Measurements from ENCODE around the gene COL10A1. TPM values are rescaled to one million over a fixed set of nuclear protein-coding genes. Genes with fewer than 3 reads are reported as not detected.

The COL10A1 gene
- total RNA-seq, 1 experiment from 2014 or later = 0.06 TPM

DNA sequence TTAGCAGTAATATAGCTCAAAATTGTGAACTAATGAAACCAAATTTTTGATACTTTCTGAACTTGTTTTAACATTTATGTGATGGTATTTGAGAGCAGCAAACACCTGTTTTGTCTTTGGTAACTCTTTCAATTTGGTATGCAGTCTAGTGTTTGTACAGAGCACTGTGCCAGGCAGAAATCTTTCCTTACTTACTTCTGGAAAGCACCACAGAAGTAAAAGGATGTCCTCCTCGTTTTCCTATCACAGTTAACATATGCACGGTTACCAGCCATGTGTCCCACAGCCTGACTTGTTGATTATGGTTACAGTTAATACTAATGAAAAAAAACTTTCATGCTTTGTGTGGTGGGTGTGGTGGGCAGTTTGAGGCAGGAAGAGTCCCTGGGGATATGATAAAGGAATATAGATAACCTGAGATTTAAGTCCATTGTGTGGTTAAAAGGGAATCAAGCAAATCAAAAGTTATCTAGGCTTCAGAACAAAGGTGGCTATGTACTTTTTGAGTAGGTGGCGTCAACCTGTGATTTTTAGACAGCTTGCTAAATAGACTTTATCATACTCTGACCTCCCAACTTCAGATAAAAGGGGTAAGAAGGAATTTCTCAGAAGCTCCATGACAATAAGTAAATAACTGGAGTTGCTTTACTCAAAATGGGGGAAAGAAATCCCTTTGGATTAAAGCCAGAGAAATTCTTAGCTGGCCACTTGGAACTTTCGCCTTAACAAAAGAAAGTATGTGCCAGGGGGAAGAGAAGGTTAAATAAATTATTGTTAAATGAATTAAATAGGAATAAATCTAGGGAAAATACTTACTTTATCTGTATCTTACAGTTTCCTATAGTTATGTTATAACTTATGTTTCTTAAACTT is 20.1 kb upstream of the COL10A1 start:
- H3K27ac ChIP-seq = peak overlapping the region; percentile 81
- no peaks in the 10 kb centered on the region for H3K9me3 ChIP-seq (replicated peaks)
- peak in 1 of 2 experiments; percentile 48 for DNase-seq
- H3K36me3 ChIP-seq = no peaks in the 10 kb centered on the region
- H3K27me3 ChIP-seq = no peaks in the 10 kb centered on the region
- H3K4me3 ChIP-seq = no peak overlapping the region
- peaks cover 24% of the 10 kb centered on the region for H3K4me1 ChIP-seq

DNA sequence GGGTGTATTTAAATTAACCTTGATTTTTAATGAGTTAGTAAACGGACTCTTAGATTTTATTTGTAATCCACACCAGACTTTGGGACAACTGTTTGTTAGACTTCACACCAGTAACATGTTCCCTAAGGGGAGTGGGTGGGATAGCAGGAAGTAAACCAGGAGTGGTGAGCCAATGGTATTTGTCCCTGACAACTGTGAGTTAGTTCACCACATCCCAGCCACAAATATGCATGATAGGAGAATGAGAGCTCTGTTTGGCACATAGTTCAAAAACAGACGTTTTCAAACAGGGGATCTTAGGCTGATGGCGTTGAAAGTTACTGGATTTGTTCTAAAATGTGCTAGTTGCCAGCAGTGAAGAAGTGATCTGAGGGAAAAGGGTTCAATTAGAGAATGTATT is 18.7 kb upstream of the COL10A1 start:
- peak overlapping the region; percentile 81 for H3K27ac ChIP-seq
- H3K36me3 ChIP-seq = no peaks in the 10 kb centered on the region
- H3K4me1 ChIP-seq = peaks cover 24% of the 10 kb centered on the region
- H3K4me3 ChIP-seq = peak overlapping the region; percentile 28
- no peaks in the 10 kb centered on the region for H3K9me3 ChIP-seq (replicated peaks)
- H3K27me3 ChIP-seq = no peaks in the 10 kb centered on the region
- peak; percentile 84 to 93 for DNase-seq

GRCh38 chr6:116139917-116140316 is 14.0 kb upstream of the COL10A1 start:
- Histone ChIP-seq H3K27ac (no peak overlapping the region), H3K4me1 (peaks cover 7% of the 10 kb centered on the region; the same call in 1 of the 2 replicates), H3K36me3 (no peaks in the 10 kb centered on the region), H3K27me3 (no peaks in the 10 kb centered on the region), H3K4me3 (no peak overlapping the region), H3K9me3 (replicated peaks) (no peaks in the 10 kb centered on the region)
- no peak for DNase-seq

DNA sequence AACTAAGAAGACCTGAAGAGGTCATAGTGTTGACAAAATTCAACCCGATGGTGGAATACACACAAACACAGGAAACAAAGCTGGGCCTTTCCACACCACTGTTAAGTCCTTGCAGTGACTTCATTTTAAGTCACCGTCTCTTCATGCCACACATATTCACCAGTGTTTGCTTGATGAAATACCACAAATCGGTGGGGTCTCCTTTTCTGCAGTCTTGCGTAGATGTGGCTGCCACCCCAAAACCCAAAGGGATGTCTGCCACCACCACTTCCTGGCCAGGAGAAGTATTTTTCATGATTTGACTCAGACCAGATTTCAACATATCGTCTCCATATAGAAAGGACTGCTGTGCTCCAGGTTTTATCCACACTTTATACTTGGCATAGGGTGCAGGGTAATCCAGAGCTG is 11.0 kb upstream of the COL10A1 start:
- Histone ChIP-seq H3K36me3 (0 out of 2 replicates have a peak, but pooled peaks cover 3% of the 10 kb centered on the region), H3K27me3 (no peaks in the 10 kb centered on the region), H3K4me3 (no peak overlapping the region), H3K4me1 (no peaks in the 10 kb centered on the region), H3K27ac (no peak overlapping the region), H3K9me3 (replicated peaks) (no peaks in the 10 kb centered on the region)
- no peak for DNase-seq

- DNase-seq = no peak
- no peaks in the 10 kb centered on the region for H3K4me1 ChIP-seq
- H3K36me3 ChIP-seq = 0 out of 2 replicates have a peak, but pooled peaks cover 3% of the 10 kb centered on the region
- no peaks in the 10 kb centered on the region for H3K27me3 ChIP-seq
- no peaks in the 10 kb centered on the region for H3K9me3 ChIP-seq (replicated peaks)
- H3K27ac ChIP-seq = no peak overlapping the region
- no peak overlapping the region for H3K4me3 ChIP-seq
Observed at GRCh38 chr6:116136373-116136772, 10.4 kb upstream of the COL10A1 start.

DNA sequence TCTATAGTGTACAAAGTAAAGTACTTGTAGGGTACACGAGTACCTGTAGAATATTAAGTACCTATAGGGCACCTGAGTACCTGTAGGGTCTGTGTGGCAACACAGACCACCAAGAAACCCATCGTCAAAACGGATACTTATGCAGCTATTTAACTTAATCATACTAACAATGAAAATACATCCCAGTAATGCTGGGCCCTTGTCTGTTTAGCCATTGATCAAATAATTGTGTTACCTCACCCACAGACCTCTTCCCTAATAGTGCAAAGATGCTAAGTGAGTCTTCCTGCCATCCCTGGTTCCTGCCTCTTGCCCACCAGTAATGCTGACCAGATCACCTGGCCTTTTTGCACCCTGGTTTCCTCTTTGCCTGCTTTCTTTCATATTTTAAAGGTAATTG is 7.5 kb upstream of the COL10A1 start:
- Histone ChIP-seq H3K4me3 (no peak overlapping the region), H3K27ac (no peak overlapping the region), H3K27me3 (no peaks in the 10 kb centered on the region), H3K4me1 (no peaks in the 10 kb centered on the region), H3K9me3 (replicated peaks) (no peaks in the 10 kb centered on the region), H3K36me3 (0 out of 2 replicates have a peak, but pooled peaks cover 3% of the 10 kb centered on the region)
- no peak for DNase-seq

DNA sequence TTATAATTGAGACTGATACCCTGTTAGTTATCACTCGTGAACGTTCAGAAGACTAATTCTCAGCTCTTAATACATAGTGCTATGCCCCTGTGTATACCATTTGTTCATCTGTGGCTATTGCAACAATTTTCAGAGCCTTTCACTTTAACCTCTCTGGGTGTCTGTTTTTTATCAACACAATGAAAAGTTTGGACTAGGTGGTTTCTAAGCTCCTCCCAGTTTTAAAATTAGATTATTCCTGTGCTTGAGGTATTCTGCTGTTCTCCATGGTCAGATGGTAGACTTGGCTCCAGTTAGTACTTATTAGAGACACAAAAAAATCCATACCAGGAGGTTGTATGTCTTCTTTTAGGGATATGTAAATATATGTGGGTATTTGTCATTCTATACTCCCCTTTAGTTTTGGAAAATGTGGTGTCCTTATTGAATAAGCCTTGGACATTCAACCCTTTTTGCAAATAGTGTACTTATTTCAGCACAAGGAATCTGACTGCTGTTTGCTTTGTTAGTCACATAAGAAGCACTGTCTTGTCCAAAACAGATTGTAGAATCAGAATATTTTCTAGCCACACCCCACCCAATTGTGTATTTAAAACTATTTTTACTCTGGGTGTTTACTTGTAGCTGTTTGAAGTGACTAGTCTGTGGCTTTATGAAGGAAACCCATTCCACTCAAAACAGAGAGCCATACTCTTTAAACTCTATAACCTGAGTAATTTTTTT is 2.0 kb upstream of the COL10A1 start:
- Histone ChIP-seq H3K36me3 (no peaks in the 10 kb centered on the region), H3K4me1 (no peaks in the 10 kb centered on the region; the same call in 1 of the 2 replicates), H3K9me3 (replicated peaks) (no peaks in the 10 kb centered on the region), H3K27ac (no peak overlapping the region), H3K4me3 (no peak overlapping the region), H3K27me3 (no peaks in the 10 kb centered on the region)
- DNase-seq = no peak

DNA sequence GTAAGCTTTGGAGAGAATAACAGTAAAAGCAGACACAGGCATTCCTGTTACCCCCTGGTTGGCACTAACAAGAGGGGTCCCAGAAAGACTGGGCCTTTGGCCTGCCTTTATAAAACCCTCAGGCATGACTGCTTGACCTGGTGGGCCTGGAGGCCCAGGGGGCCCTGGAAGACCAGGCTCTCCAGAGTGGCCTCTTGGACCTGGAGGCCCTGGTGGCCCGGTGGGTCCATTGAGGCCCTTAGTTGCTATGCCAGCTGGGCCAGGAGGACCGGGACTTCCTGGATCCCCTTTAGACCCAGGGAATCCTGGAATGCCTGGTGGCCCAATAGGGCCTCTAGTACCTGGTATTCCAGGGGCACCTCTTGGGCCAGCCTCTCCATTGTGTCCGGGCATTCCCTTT is 5.5 kb downstream of the COL10A1 start:
- Histone ChIP-seq H3K4me1 (peaks cover 11% of the 10 kb centered on the region), H3K36me3 (peaks cover 15% of the 10 kb centered on the region), H3K4me3 (no peak overlapping the region), H3K9me3 (replicated peaks) (no peaks in the 10 kb centered on the region), H3K27me3 (no peaks in the 10 kb centered on the region), H3K27ac (no peak overlapping the region)
- DNase-seq = no peak

GRCh38 chr6:116118608-116119007 is 7.3 kb downstream of the COL10A1 start:
- no peak overlapping the region; the same call in 1 of the 2 replicates for H3K27ac ChIP-seq
- peak; percentile 20 to 27 for DNase-seq
- H3K4me3 ChIP-seq = no peak overlapping the region
- no peaks in the 10 kb centered on the region for H3K27me3 ChIP-seq
- peaks cover 11% of the 10 kb centered on the region for H3K4me1 ChIP-seq
- no peaks in the 10 kb centered on the region for H3K9me3 ChIP-seq (replicated peaks)
- peaks cover 21% of the 10 kb centered on the region for H3K36me3 ChIP-seq

GRCh38 chr6:116115781-116116180 is 10.2 kb downstream of the COL10A1 start:
- peak in 1 of 2 experiments; percentile 16 for DNase-seq
- no peak overlapping the region for H3K27ac ChIP-seq
- no peak overlapping the region for H3K4me3 ChIP-seq
- H3K27me3 ChIP-seq = no peaks in the 10 kb centered on the region
- peaks cover 38% of the 10 kb centered on the region for H3K36me3 ChIP-seq
- H3K4me1 ChIP-seq = peaks cover 11% of the 10 kb centered on the region
- no peaks in the 10 kb centered on the region for H3K9me3 ChIP-seq (replicated peaks)

- Histone ChIP-seq H3K36me3 (peaks cover 40% of the 10 kb centered on the region), H3K27ac (no peak overlapping the region), H3K4me1 (peaks cover 4% of the 10 kb centered on the region), H3K9me3 (replicated peaks) (no peaks in the 10 kb centered on the region), H3K4me3 (no peak overlapping the region), H3K27me3 (no peaks in the 10 kb centered on the region)
- DNase-seq = no peak
Observed at GRCh38 chr6:116113386-116113785, 12.5 kb downstream of the COL10A1 start.

- Histone ChIP-seq H3K4me3 (no peak overlapping the region), H3K9me3 (replicated peaks) (no peaks in the 10 kb centered on the region), H3K27me3 (no peaks in the 10 kb centered on the region), H3K36me3 (peaks cover 31% of the 10 kb centered on the region), H3K4me1 (no peaks in the 10 kb centered on the region), H3K27ac (no peak overlapping the region)
- peak; percentile 45 to 68 for DNase-seq
Observed at GRCh38 chr6:116111552-116112528, 14.1 kb downstream of the COL10A1 start.

DNA sequence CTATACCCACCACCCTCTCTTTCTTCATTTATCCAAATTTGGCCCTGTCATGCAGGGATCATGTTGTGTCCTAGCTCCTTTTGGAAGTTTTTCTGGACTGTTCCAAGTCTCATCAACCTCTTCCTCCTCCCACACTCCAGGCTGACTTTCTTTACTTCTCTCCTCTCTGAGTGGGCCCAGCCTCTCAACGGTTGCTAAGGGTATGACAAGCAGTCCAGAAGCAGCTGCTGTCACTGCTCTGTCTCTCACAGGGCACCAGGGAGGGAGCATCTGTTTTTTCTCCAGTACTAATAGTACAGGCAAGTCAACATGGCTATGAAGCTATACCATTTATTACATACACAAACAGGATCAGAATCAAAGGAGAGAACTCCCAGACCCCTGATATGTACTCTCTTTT is 17.1 kb downstream of the COL10A1 start:
- H3K27me3 ChIP-seq = no peaks in the 10 kb centered on the region
- no peaks in the 10 kb centered on the region for H3K4me1 ChIP-seq
- DNase-seq = no peak

GRCh38 chr6:116106146-116106545 is 19.8 kb downstream of the COL10A1 start:
- no peak overlapping the region for H3K27ac ChIP-seq
- no peak for DNase-seq
- H3K4me3 ChIP-seq = no peak overlapping the region
- H3K27me3 ChIP-seq = no peaks in the 10 kb centered on the region
- no peaks in the 10 kb centered on the region for H3K9me3 ChIP-seq (replicated peaks)
- peaks cover 8% of the 10 kb centered on the region for H3K36me3 ChIP-seq
- no peaks in the 10 kb centered on the region for H3K4me1 ChIP-seq

More for the DNA sequence above, 17.1 kb downstream of the COL10A1 start:
- Histone ChIP-seq H3K4me3 (no peak overlapping the region), H3K36me3 (peaks cover 22% of the 10 kb centered on the region), H3K9me3 (replicated peaks) (no peaks in the 10 kb centered on the region), H3K27ac (no peak overlapping the region)

All from SJCRH30 (cell line).